ENCODE measurements around the gene RPS8.
A peak's percentile ranks its signal among the peaks of the same experiment; 100 is the strongest.
"Not testable (repeated sequence)": the region's sequence is repeated elsewhere in the genome, so short reads cannot be mapped to it uniquely, and the experiment has no call there.

Gene RPS8

GRCh38 chr1:44783697-44784093 lies 8.4 kb downstream of the RPS8 start:
- DNase-seq = no peak

GRCh38 chr1:44784094-44785028 lies 9.0 kb downstream of the RPS8 start:
- DNase-seq = no peak

- no peak for DNase-seq
Measured at GRCh38 chr1:44785029-44785380, 9.7 kb downstream of the RPS8 start.

GRCh38 chr1:44785501-44786137 lies 10.3 kb downstream of the RPS8 start:
- no peak for DNase-seq

GRCh38 chr1:44786138-44786840 lies 10.9 kb downstream of the RPS8 start:
- no peak for DNase-seq

- no peak for DNase-seq
Measured at GRCh38 chr1:44786841-44787426, 11.6 kb downstream of the RPS8 start.

GRCh38 chr1:44787506-44787905 lies 12.2 kb downstream of the RPS8 start:
- DNase-seq = no peak

- DNase-seq = no peak
Measured at GRCh38 chr1:44788120-44788860, 12.9 kb downstream of the RPS8 start, which contains the start of gene BEST4. TSS of gene BEST4 (minus strand) at chr1:44788170. CDS start at chr1:44787705, 465 bp downstream.

GRCh38 chr1:44790968-44791801 lies 15.8 kb downstream of the RPS8 start:
- no peak for DNase-seq

- DNase-seq = no peak
Measured at GRCh38 chr1:44792736-44793502, 17.6 kb downstream of the RPS8 start.

GRCh38 chr1:44797886-44798285 lies 22.5 kb downstream of the RPS8 start:
- not testable (repeated sequence) for DNase-seq

GRCh38 chr1:44798481-44799365 lies 23.4 kb downstream of the RPS8 start:
- no peak for DNase-seq

- DNase-seq = peak; percentile 97
Measured at GRCh38 chr1:44799770-44800584, 24.6 kb downstream of the RPS8 start, which contains the start of gene PLK3. TSS of gene PLK3 (plus strand) at chr1:44800377. CDS start at chr1:44800464, 87 bp downstream.

- no peak for DNase-seq
Measured at GRCh38 chr1:44801491-44802305, 26.4 kb downstream of the RPS8 start.

- no peak for DNase-seq
Measured at GRCh38 chr1:44802306-44803061, 27.1 kb downstream of the RPS8 start.

GRCh38 chr1:44803062-44803311 lies 27.6 kb downstream of the RPS8 start:
- no peak for DNase-seq
